ENCODE results near the gene NISCH.
A peak's percentile ranks its signal among the peaks of the same experiment; 100 is the strongest.

The NISCH gene

DNA sequence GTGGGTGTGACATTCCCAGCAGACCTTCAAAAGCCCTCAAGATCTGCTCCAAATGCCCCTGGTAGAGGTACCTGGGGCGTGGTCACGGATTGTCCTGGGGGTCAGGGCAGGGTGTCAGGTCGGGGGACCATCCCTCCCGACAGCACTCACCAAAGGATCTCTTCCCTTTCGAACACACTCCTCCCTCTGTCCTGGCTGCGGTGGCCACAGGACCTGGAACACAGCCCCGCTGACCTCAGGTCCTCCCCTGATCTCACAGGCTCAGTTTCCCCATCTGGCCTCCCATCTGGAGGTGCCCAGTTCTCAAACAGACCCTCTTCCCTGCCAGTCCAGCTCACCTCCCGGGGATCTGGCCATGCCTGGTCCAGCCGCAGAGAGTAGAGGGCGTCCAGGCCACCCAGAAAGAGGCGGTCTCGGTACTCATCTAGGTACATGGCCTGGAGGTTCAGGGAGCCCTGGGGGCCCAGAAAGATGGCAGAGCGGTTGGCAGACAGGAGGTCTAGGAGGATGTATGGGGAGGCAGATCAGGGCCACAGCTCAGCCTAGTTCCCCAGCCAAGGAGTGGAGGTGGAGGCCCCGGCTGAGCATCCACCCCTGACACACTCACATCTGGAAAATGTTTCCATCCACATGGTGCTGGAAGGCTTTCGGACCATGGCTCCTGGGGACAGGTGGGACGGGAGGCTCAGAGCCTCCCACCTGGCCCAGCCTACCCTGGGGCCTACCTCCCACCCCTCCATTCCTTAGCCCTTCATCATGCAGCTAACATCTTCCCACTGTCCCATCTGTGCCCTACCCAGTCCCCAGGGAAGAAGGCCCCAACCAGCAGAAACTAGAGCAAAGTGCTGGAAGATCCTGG, 12.8 kb upstream of the NISCH start:
- DNase-seq (ENCODE audit: low read depth) = no peak
- TF ChIP-seq, protein P1, sequence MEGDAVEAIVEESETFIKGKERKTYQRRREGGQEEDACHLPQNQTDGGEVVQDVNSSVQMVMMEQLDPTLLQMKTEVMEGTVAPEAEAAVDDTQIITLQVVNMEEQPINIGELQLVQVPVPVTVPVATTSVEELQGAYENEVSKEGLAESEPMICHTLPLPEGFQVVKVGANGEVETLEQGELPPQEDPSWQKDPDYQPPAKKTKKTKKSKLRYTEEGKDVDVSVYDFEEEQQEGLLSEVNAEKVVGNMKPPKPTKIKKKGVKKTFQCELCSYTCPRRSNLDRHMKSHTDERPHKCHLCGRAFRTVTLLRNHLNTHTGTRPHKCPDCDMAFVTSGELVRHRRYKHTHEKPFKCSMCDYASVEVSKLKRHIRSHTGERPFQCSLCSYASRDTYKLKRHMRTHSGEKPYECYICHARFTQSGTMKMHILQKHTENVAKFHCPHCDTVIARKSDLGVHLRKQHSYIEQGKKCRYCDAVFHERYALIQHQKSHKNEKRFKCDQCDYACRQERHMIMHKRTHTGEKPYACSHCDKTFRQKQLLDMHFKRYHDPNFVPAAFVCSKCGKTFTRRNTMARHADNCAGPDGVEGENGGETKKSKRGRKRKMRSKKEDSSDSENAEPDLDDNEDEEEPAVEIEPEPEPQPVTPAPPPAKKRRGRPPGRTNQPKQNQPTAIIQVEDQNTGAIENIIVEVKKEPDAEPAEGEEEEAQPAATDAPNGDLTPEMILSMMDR (IDR thresholded peaks at IDR 0.05; ENCODE audit: control insufficient read depth, insufficient read depth, low read depth, low read length, missing control alignments) = no peak
- no peak overlapping the region for H3K4me3 ChIP-seq (ENCODE audit: control insufficient read depth, low read depth, low read length)

DNA sequence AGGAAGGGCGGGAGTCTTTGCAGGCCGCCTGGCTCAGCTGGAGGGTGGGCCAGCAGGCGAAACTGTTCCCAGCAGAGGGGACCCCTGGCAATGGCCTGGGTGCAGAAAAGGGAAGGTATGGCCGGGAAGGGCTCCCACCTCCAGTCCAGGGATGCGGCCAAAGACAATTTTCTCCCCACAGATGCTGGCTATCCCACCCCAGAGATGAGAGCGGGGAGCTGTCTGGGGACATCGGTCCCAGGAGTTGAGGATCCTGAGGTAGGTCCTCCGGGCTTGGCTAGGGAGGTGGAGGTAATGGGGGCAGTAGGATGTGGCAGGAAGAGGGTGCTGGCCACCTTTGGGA, 12.2 kb upstream of the NISCH start:
- no peak overlapping the region for H3K4me3 ChIP-seq (ENCODE audit: control insufficient read depth, low read depth, low read length)
- DNase-seq (ENCODE audit: low read depth) = no peak
- TF ChIP-seq, protein P1 (IDR thresholded peaks at IDR 0.05; ENCODE audit: control insufficient read depth, insufficient read depth, low read depth, low read length, missing control alignments) = no peak

DNA sequence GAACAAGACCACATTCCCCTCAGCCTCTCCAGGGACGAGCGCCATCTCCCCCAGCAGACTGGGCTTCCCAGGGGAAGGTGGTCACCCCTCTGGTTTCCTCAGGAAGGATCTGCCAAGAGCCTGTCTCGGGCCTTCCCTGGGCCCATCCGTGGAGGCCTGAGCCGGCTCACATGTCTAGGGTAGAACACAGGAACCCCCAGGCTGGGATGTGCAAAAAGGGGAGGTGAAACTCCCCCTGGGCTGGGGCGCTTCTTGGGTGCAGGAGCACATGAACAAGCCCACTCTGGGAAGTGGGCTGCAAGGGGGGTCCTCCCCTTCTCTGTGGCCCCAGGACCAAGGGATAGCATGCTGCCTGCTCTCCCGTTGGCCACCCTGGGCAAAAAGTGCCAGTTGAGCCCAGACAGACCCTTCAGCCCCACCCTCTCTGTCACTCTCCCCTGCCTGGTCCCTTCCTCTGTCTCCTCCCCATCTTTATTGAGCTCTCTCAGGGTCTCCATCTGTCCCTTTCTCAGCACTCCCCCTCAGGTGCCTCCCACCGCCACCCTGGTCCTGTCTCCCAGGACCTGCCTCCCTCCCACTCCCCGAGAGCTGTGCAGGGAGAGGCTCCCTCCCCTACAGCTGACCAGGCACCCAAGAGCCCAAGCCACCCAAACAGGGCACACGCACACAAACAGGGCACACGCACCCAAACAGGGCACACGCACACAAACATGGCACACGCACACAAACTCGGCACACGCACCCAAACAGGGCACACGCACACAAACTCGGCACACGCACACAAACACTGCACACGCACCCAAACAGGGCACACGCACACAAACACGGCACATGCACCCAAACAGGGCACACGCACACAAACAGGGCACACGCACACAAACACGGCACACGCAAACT, 11.4 kb upstream of the NISCH start:
- H3K4me3 ChIP-seq (ENCODE audit: control insufficient read depth, low read depth, low read length) = no peak overlapping the region
- no peak for DNase-seq (ENCODE audit: low read depth)

DNA sequence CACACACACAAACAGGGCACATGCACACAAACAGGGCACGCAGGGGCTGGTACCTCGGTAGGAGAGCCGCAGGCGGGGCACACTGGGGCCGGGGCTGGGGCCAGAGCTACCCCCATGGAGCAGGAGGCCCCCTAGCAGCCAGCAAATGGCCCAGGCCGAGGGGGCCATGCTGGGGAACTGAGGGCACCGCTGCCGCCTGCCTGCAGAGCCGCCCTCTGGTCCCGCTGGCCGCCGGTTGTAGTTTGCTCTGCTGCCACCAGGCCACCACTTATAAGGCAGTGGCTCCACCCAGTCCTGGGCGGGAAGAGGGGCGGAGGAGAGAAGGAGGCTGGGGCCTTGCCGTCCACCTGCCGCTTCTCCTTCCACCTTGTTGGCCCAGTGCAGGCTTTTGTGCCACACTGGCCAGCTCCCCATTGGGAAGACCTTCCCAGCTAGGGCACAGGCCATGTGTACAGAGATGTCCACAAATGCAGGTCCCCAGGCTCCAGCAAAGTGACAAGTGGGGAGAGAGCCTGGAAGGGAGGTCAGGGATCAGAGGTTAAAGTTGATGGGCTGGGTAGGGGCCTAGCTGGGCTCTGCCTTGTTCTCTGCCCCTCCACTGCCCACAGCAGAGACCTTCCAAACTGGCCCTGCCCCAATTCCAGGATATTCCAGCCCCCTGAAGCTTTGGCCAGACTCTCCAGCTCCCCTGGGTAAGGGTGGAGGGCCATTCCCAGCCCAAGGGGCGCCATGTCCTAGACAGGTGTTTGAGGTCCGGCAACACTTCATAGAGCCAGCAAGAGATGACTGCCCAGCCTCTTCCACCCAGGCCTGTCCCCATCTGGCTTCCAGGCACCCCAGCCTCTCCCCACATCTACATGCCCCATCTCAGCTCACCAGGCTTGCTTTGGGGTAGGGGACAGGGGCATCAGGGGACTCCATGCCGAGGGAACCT, 10.3 kb upstream of the NISCH start, which contains the start of gene SEMA3G:
SEMA3G (minus strand) TSS at position 244 of the 934 bp plus-strand sequence; CDS start at position 168, 76 bp downstream.
- no peak for DNase-seq (ENCODE audit: low read depth)
- TF ChIP-seq, protein P1 (IDR thresholded peaks at IDR 0.05; ENCODE audit: control insufficient read depth, insufficient read depth, low read depth, low read length, missing control alignments) = peak; percentile 66
- no peak within 1 kb of the TSS for H3K4me3 ChIP-seq (ENCODE audit: control insufficient read depth, low read depth, low read length)

More for the DNA sequence above, 11.4 kb upstream of the NISCH start:
- TF ChIP-seq, protein P1 (IDR thresholded peaks at IDR 0.05; ENCODE audit: control insufficient read depth, insufficient read depth, low read depth, low read length, missing control alignments) = no peak

DNA sequence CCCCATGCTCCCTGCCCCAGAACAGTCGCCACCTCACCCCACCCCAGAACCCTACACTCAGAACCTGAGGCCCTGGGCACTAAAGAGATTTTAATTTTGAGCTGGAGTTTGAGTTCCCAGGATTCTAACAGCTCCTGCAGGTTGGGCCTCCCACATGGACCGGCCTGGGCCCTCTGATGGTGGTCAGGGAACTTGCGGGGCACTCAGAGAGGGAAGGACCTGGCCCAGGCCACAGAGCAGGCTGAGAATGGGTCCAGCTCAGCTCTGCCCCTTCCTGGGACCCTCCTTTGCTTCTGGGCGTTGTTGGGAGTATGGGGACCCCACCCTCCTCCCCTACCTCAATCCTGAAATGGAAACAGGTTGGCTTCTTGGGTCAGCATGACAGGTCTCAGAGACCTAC, 9.4 kb upstream of the NISCH start:
- no peak for DNase-seq (ENCODE audit: low read depth)
- no peak overlapping the region for H3K4me3 ChIP-seq (ENCODE audit: control insufficient read depth, low read depth, low read length)
- TF ChIP-seq, protein P1 (IDR thresholded peaks at IDR 0.05; ENCODE audit: control insufficient read depth, insufficient read depth, low read depth, low read length, missing control alignments) = no peak

All from AG09309 (cell line).